B cell (primary cell): ENCODE measurements around the gene AUTS2. TPM values are rescaled to one million over a fixed set of nuclear protein-coding genes. Genes with fewer than 3 reads are reported as not detected.

Experiments used
- ATAC-seq: fragments of 200-7000 bp; cut with Tn5 transposase; one replicate; pipeline ENCODE4 v1.10.0; 2021; ENCODE audit warnings: low read depth, mild to moderate bottlenecking, moderate number of reproducible peaks, moderate library complexity
- CTCF ChIA-PET: fragments of 350-600 bp; sonication (Branson Sonifier 250); formaldehyde crosslinking; loops from one replicate; lab custom pipeline; 2021; ENCODE audit warnings: antibody characterized with exemption, inconsistent platforms; lab: Charles Lee
- POLR2A ChIA-PET: fragments of 350-600 bp; sonication (Branson Sonifier 250); formaldehyde crosslinking; loops from one replicate; lab custom pipeline; 2021; ENCODE audit warnings: antibody characterized with exemption; lab: Charles Lee
- DNase-seq: peaks from one replicate; pipeline ENCODE4 v3.0.0; 2013
- H2AFZ ChIP-seq: 2 replicates; pipeline ENCODE4 v1.6.1; 2012; ENCODE audit warnings: mild to moderate bottlenecking, low read depth, low read length; ENCODE audit not compliant: insufficient read depth, poor library complexity, severe bottlenecking
- H3K27ac ChIP-seq, 2 donors: 1 replicate in 1 of 2; 2 replicates in 1 of 2; pipeline ENCODE4 v1.5.1; 2012 to 2013; ENCODE audit warnings: low read length in 2 of 2, mild to moderate bottlenecking in 2 of 2, moderate library complexity in 1 of 2
- H3K27me3 ChIP-seq, 4 experiments: fragments of 200-600 bp in 1 of 4; sonication (generic) in 1 of 4; replicated peaks in 1 of 4; 1 replicate in 2 of 4; 2 replicates in 2 of 4; pipeline versions ENCODE4 v1.6.1 to v1.7.0; 2013 to 2016; ENCODE audit warnings: low read length in 3 of 4, mild to moderate bottlenecking in 2 of 4, mixed read lengths in 1 of 4, moderate library complexity in 1 of 4; ENCODE audit not compliant: insufficient read depth in 4 of 4, control insufficient read depth in 3 of 4; ENCODE audit errors: control extremely low read depth in 1 of 4
- H3K36me3 ChIP-seq, 2 experiments: replicated peaks in 1 of 2; 1 replicate in 1 of 2; 2 replicates in 1 of 2; pipeline versions ENCODE4 v1.6.1 to v1.7.1; 2013; ENCODE audit warnings: low read length in 1 of 2; ENCODE audit not compliant: insufficient read depth in 2 of 2, control insufficient read depth in 1 of 2; ENCODE audit errors: control extremely low read depth in 1 of 2, extremely low read depth in 1 of 2
- H3K4me1 ChIP-seq, 2 donors: fragments of 200-600 bp in 1 of 2; sonication (generic) in 1 of 2; 1 replicate in 1 of 2; 2 replicates in 1 of 2; pipeline versions ENCODE4 v1.5.1 to v1.6.1; 2013 to 2017; ENCODE audit warnings: low read length in 2 of 2; ENCODE audit not compliant: control insufficient read depth in 2 of 2, insufficient read depth in 2 of 2
- H3K4me2 ChIP-seq: replicated peaks from 2 replicates; pipeline ENCODE3; 2012; ENCODE audit warnings: mild to moderate bottlenecking, low read depth, low read length; ENCODE audit not compliant: poor library complexity, severe bottlenecking
- H3K4me3 ChIP-seq, 5 experiments: fragments of 200-600 bp in 1 of 5; sonication (generic) in 1 of 5; 1 replicate in 3 of 5; 2 replicates in 2 of 5; pipeline versions ENCODE4 v1.5.1 to v1.7.0; 2011 to 2016; ENCODE audit warnings: low read length in 4 of 5, mild to moderate bottlenecking in 4 of 5, low read depth in 2 of 5, control low read depth in 1 of 5, moderate library complexity in 1 of 5; ENCODE audit not compliant: insufficient read depth in 1 of 5; ENCODE audit errors: control extremely low read depth in 1 of 5, extremely low read depth in 1 of 5
- H3K79me2 ChIP-seq: fragments of 200-600 bp; sonication (generic); one replicate; pipeline ENCODE4 v1.6.0; 2016; ENCODE audit warnings: low read length; ENCODE audit not compliant: control insufficient read depth, insufficient read depth
- H3K9ac ChIP-seq: fragments of 200-600 bp; sonication (generic); 2 replicates; pipeline ENCODE4 v1.6.1; 2017; ENCODE audit warnings: mild to moderate bottlenecking, low read length, moderate library complexity
- H3K9me3 ChIP-seq, 3 donors: one replicate each; pipeline versions ENCODE4 v1.6.1 to v1.7.1; 2013; ENCODE audit warnings: low read length in 2 of 3; ENCODE audit not compliant: control insufficient read depth in 2 of 3, insufficient read depth in 1 of 3; ENCODE audit errors: control extremely low read depth in 1 of 3
- H4K20me1 ChIP-seq: 2 replicates; pipeline ENCODE4 v1.6.0; 2012; ENCODE audit warnings: mild to moderate bottlenecking, low read length; ENCODE audit not compliant: insufficient read depth, control insufficient read depth, poor library complexity, severe bottlenecking
- H3K27ac Mint-ChIP-seq: one replicate; pipeline ENCODE4 v1.8.0; 2021; ENCODE audit warnings: mixed read lengths
- H3K27me3 Mint-ChIP-seq: one replicate; pipeline ENCODE4 v1.8.0; 2021; ENCODE audit warnings: mixed read lengths
- H3K4me1 Mint-ChIP-seq: one replicate; pipeline ENCODE4 v1.8.0; 2021; ENCODE audit warnings: mixed read lengths
- H3K4me3 Mint-ChIP-seq: one replicate; pipeline ENCODE4 v1.8.0; 2021; ENCODE audit warnings: mixed read lengths
- H3K9me3 Mint-ChIP-seq: one replicate; pipeline ENCODE4 v1.8.0; 2022; ENCODE audit warnings: mixed read lengths; ENCODE audit not compliant: insufficient read depth
- CTCF ChIP-seq: fragments of 200-600 bp; IDR thresholded peaks from one replicate; pipeline ENCODE4 v1.8.0; 2022; ENCODE audit warnings: antibody characterized with exemption, mild to moderate bottlenecking
- EZH2 ChIP-seq: IDR thresholded peaks from 2 replicates; pipeline ENCODE4 v1.6.1; 2012; ENCODE audit warnings: borderline replicate concordance, low read depth, mild to moderate bottlenecking, moderate library complexity, low read length; ENCODE audit not compliant: insufficient read depth, poor library complexity, severe bottlenecking
- WGBS: methylation state at CpG from one replicate; pipeline ENCODE4 v1.1.5; 2013; ENCODE audit warnings: missing lambda C conversion rate; ENCODE audit not compliant: insufficient coverage; 5-methylcytosine and 5-hydroxymethylcytosine counted together
- intact Hi-C: fragments of 100-400 bp; cut with micrococcal nuclease; formaldehyde crosslinking; loops from one replicate; pipeline ENCODE4 v1.10.0; 2022
- polyA plus RNA-seq: library from polyadenylated mRNA; depleted of rRNA; stranded (reverse); fragments of >200 nt; gene quantifications from 2 replicates; pipeline ENCODE4 v1.2.3, GENCODE V29; 2012
- total RNA-seq, 2 donors: library from RNA; stranded (reverse); fragments of 120-200 nt in 1 of 2; gene quantifications; 1 replicate in 1 of 2; 2 replicates in 1 of 2; pipeline versions ENCODE4 v1.2.3 to v1.2.4, GENCODE V29; 2013 to 2022

AUTS2 gene
- total and polyA plus RNA-seq, 2 donors (not counting 1 experiment from before 2014, with no cell fraction given) = 22.3 to 35.0 TPM

GRCh38 chr7:70837589-70837988 is 1239.3 kb downstream of the AUTS2 start:
- Histone ChIP-seq H2AFZ (no peak overlapping the region), H3K4me2 (no peak overlapping the region), H3K4me1 (no peaks in the 10 kb centered on the region), H3K36me3 (no peaks in the 10 kb centered on the region), H3K27me3 (peaks cover 0 to 6% (median 0%) of the 10 kb centered on the region in 4 experiments), H3K9me3 (peaks cover 0 to 11% (median 0%) of the 10 kb centered on the region in 3 donors), H3K4me3 (no peak overlapping the region), H3K79me2 (no peaks in the 10 kb centered on the region), H3K27ac (no peak overlapping the region), H4K20me1 (no peaks in the 10 kb centered on the region), H3K9ac (no peak overlapping the region)
- intact Hi-C loops = no loop called here
- Mint-ChIP-seq H3K27ac (no peak overlapping the region), H3K4me1 (no peaks in the 10 kb centered on the region), H3K27me3 (no peaks in the 10 kb centered on the region), H3K9me3 (no peaks in the 10 kb centered on the region), H3K4me3 (no peak overlapping the region)
- ChIA-PET CTCF (no interaction called here), POLR2A (no interaction called here)
- TF ChIP-seq EZH2 (no peak), CTCF (no peak)
- ATAC-seq (no peak), DNase-seq (no peak)
- 88% methylated on average over 4 of the region's 4 CpGs for WGBS

- Histone ChIP-seq H3K9me3 (peaks cover 0 to 11% (median 0%) of the 10 kb centered on the region in 3 donors), H4K20me1 (no peaks in the 10 kb centered on the region), H3K9ac (no peak overlapping the region), H3K4me2 (no peak overlapping the region), H3K36me3 (no peaks in the 10 kb centered on the region), H3K79me2 (no peaks in the 10 kb centered on the region), H3K4me1 (no peaks in the 10 kb centered on the region), H3K4me3 (no peak overlapping the region), H3K27me3 (peaks cover 0 to 6% (median 0%) of the 10 kb centered on the region in 4 experiments), H3K27ac (no peak overlapping the region), H2AFZ (no peak overlapping the region)
- POLR2A ChIA-PET = no interaction called here
- Mint-ChIP-seq H3K27me3 (no peaks in the 10 kb centered on the region), H3K4me3 (no peak overlapping the region), H3K4me1 (no peaks in the 10 kb centered on the region), H3K9me3 (no peaks in the 10 kb centered on the region), H3K27ac (no peak overlapping the region)
- DNase-seq (no peak), ATAC-seq (no peak)
- intact Hi-C loops = no loop called here
- CTCF ChIA-PET = no interaction called here
- TF ChIP-seq CTCF (no peak), EZH2 (no peak)
- 77% methylated on average over 15 of the region's 15 CpGs for WGBS
Measured at GRCh38 chr7:70838292-70838907, 1240.1 kb downstream of the AUTS2 start.
